ENCODE results near the gene CLIP4. TPM values are rescaled to one million over a fixed set of nuclear protein-coding genes. Genes with fewer than 3 reads are reported as not detected.
A peak's percentile ranks its signal among the peaks of the same experiment; 100 is the strongest.

CLIP4 gene
- total and polyA plus RNA-seq, 2 of the 13 experiments (the other 11 are each of a cell fraction or from before 2014, with no cell fraction given), result 0.46 to 0.49 TPM

DNA sequence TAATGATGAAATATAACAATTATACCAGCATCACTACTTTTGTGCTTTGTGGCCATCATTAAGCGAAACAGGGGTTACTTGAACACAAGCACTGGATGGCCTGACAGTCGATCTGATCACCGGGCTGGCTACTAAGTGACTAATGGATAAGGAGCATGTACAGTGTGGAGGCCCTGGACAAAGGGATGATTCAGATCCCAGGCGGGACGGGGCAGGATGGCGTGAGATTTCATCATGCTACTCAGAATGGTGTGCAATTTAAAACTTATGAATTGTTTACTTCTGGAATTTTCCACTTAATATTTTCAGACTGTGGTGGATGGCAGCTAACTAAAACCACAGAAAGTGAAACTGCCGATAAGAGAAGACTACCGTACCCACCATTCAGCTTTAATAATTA is 7.0 kb upstream of the CLIP4 start (continued):
- TF ChIP-seq FOXA3 (CRISPR knock-in tag; IDR thresholded peaks at IDR 0.05) (peak; percentile 62; the same call in 1 of the 2 replicates), ZFP62 (CRISPR knock-in tag; IDR thresholded peaks at IDR 0.05) (no peak), NR2C2 (CRISPR knock-in tag; IDR thresholded peaks at IDR 0.05; ENCODE audit: borderline replicate concordance) (0 out of 2 replicates have a peak, but pooled peaks have one; percentile 29), MED8 (CRISPR knock-in tag; IDR thresholded peaks at IDR 0.05; ENCODE audit: insufficient replicate concordance) (no peak), NKX3-1 (CRISPR knock-in tag; IDR thresholded peaks at IDR 0.05) (no peak), TGIF2 (CRISPR knock-in tag; IDR thresholded peaks at IDR 0.05) (no peak), CEBPB (IDR thresholded peaks at IDR 0.05; ENCODE audit: borderline replicate concordance, low read depth, low read length) (peak; percentile 80), KLF6 (CRISPR knock-in tag; IDR thresholded peaks at IDR 0.05) (0 out of 2 replicates have a peak, but pooled peaks have one; percentile 53), CEBPG (CRISPR knock-in tag; IDR thresholded peaks at IDR 0.05) (peak; percentile 88), ERF (CRISPR knock-in tag; IDR thresholded peaks at IDR 0.05) (peak; percentile 38; the same call in 1 of the 2 replicates), BORCS8-MEF2B (CRISPR knock-in tag; IDR thresholded peaks at IDR 0.05) (no peak), POLR2G (IDR thresholded peaks at IDR 0.05; ENCODE audit: low read depth, low read length) (peak; percentile 58), CCAR2 (optimal IDR thresholded peaks at IDR 0.05; ENCODE audit: low read depth, low read length) (no peak), ZNF12 (CRISPR knock-in tag; IDR thresholded peaks at IDR 0.05) (peak; percentile 82), ZNF333 (CRISPR knock-in tag; IDR thresholded peaks at IDR 0.05; ENCODE audit: borderline replicate concordance) (no peak), THAP11 (CRISPR knock-in tag; IDR thresholded peaks at IDR 0.05) (peak; percentile 34; the same call in 1 of the 2 replicates), MED1 (CRISPR knock-in tag; IDR thresholded peaks at IDR 0.05) (peak; percentile 61), ZNF792 (CRISPR knock-in tag; IDR thresholded peaks at IDR 0.05) (0 out of 2 replicates have a peak, but pooled peaks have one; percentile 34), EED (CRISPR knock-in tag; IDR thresholded peaks at IDR 0.05) (no peak)
- TF ChIP-seq, protein P1, sequence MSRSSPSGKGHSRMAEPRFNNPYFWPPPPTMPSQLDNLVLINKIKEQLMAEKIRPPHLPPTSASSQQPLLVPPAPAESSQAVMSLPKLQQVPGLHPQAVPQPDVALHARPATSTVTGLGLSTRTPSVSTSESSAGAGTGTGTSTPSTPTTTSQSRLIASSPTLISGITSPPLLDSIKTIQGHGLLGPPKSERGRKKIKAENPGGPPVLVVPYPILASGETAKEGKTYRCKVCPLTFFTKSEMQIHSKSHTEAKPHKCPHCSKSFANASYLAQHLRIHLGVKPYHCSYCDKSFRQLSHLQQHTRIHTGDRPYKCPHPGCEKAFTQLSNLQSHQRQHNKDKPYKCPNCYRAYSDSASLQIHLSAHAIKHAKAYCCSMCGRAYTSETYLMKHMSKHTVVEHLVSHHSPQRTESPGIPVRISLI (CRISPR knock-in tag; IDR thresholded peaks at IDR 0.05; ENCODE audit: borderline replicate concordance), result no peak
- TF ChIP-seq, protein P2, sequence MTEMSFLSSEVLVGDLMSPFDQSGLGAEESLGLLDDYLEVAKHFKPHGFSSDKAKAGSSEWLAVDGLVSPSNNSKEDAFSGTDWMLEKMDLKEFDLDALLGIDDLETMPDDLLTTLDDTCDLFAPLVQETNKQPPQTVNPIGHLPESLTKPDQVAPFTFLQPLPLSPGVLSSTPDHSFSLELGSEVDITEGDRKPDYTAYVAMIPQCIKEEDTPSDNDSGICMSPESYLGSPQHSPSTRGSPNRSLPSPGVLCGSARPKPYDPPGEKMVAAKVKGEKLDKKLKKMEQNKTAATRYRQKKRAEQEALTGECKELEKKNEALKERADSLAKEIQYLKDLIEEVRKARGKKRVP (CRISPR knock-in tag; IDR thresholded peaks at IDR 0.05), result peak in 1 of 2 experiments; percentile 99; a peak in 2 of 4 replicates
- TF ChIP-seq, protein P3, sequence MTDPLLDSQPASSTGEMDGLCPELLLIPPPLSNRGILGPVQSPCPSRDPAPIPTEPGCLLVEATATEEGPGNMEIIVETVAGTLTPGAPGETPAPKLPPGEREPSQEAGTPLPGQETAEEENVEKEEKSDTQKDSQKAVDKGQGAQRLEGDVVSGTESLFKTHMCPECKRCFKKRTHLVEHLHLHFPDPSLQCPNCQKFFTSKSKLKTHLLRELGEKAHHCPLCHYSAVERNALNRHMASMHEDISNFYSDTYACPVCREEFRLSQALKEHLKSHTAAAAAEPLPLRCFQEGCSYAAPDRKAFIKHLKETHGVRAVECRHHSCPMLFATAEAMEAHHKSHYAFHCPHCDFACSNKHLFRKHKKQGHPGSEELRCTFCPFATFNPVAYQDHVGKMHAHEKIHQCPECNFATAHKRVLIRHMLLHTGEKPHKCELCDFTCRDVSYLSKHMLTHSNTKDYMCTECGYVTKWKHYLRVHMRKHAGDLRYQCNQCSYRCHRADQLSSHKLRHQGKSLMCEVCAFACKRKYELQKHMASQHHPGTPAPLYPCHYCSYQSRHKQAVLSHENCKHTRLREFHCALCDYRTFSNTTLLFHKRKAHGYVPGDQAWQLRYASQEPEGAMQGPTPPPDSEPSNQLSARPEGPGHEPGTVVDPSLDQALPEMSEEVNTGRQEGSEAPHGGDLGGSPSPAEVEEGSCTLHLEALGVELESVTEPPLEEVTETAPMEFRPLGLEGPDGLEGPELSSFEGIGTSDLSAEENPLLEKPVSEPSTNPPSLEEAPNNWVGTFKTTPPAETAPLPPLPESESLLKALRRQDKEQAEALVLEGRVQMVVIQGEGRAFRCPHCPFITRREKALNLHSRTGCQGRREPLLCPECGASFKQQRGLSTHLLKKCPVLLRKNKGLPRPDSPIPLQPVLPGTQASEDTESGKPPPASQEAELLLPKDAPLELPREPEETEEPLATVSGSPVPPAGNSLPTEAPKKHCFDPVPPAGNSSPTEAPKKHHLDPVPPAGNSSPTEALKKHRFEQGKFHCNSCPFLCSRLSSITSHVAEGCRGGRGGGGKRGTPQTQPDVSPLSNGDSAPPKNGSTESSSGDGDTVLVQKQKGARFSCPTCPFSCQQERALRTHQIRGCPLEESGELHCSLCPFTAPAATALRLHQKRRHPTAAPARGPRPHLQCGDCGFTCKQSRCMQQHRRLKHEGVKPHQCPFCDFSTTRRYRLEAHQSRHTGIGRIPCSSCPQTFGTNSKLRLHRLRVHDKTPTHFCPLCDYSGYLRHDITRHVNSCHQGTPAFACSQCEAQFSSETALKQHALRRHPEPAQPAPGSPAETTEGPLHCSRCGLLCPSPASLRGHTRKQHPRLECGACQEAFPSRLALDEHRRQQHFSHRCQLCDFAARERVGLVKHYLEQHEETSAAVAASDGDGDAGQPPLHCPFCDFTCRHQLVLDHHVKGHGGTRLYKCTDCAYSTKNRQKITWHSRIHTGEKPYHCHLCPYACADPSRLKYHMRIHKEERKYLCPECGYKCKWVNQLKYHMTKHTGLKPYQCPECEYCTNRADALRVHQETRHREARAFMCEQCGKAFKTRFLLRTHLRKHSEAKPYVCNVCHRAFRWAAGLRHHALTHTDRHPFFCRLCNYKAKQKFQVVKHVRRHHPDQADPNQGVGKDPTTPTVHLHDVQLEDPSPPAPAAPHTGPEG (CRISPR knock-in tag; IDR thresholded peaks at IDR 0.05), result no peak
- TF ChIP-seq, protein P4, sequence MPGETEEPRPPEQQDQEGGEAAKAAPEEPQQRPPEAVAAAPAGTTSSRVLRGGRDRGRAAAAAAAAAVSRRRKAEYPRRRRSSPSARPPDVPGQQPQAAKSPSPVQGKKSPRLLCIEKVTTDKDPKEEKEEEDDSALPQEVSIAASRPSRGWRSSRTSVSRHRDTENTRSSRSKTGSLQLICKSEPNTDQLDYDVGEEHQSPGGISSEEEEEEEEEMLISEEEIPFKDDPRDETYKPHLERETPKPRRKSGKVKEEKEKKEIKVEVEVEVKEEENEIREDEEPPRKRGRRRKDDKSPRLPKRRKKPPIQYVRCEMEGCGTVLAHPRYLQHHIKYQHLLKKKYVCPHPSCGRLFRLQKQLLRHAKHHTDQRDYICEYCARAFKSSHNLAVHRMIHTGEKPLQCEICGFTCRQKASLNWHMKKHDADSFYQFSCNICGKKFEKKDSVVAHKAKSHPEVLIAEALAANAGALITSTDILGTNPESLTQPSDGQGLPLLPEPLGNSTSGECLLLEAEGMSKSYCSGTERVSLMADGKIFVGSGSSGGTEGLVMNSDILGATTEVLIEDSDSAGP (CRISPR knock-in tag; IDR thresholded peaks at IDR 0.05; ENCODE audit: borderline replicate concordance), result no peak
